ENCODE measurements around the gene ASCC2.

The ASCC2 gene

GRCh38 chr22:29793396-29793795 is 44.7 kb downstream of the ASCC2 start:
- no peak overlapping the region for H3K4me3 ChIP-seq (ENCODE audit: low read length)
- TF ChIP-seq, protein P1, sequence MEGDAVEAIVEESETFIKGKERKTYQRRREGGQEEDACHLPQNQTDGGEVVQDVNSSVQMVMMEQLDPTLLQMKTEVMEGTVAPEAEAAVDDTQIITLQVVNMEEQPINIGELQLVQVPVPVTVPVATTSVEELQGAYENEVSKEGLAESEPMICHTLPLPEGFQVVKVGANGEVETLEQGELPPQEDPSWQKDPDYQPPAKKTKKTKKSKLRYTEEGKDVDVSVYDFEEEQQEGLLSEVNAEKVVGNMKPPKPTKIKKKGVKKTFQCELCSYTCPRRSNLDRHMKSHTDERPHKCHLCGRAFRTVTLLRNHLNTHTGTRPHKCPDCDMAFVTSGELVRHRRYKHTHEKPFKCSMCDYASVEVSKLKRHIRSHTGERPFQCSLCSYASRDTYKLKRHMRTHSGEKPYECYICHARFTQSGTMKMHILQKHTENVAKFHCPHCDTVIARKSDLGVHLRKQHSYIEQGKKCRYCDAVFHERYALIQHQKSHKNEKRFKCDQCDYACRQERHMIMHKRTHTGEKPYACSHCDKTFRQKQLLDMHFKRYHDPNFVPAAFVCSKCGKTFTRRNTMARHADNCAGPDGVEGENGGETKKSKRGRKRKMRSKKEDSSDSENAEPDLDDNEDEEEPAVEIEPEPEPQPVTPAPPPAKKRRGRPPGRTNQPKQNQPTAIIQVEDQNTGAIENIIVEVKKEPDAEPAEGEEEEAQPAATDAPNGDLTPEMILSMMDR (IDR thresholded peaks at IDR 0.05; ENCODE audit: insufficient read depth, low read depth, low read length, missing control alignments) = no peak
- no peak for DNase-seq (ENCODE audit: low read depth)

GRCh38 chr22:29790061-29790460 is 48.0 kb downstream of the ASCC2 start:
- TF ChIP-seq, protein P1 (IDR thresholded peaks at IDR 0.05; ENCODE audit: insufficient read depth, low read depth, low read length, missing control alignments) = no peak
- no peak for DNase-seq (ENCODE audit: low read depth)
- H3K4me3 ChIP-seq (ENCODE audit: low read length) = no peak overlapping the region

DNA sequence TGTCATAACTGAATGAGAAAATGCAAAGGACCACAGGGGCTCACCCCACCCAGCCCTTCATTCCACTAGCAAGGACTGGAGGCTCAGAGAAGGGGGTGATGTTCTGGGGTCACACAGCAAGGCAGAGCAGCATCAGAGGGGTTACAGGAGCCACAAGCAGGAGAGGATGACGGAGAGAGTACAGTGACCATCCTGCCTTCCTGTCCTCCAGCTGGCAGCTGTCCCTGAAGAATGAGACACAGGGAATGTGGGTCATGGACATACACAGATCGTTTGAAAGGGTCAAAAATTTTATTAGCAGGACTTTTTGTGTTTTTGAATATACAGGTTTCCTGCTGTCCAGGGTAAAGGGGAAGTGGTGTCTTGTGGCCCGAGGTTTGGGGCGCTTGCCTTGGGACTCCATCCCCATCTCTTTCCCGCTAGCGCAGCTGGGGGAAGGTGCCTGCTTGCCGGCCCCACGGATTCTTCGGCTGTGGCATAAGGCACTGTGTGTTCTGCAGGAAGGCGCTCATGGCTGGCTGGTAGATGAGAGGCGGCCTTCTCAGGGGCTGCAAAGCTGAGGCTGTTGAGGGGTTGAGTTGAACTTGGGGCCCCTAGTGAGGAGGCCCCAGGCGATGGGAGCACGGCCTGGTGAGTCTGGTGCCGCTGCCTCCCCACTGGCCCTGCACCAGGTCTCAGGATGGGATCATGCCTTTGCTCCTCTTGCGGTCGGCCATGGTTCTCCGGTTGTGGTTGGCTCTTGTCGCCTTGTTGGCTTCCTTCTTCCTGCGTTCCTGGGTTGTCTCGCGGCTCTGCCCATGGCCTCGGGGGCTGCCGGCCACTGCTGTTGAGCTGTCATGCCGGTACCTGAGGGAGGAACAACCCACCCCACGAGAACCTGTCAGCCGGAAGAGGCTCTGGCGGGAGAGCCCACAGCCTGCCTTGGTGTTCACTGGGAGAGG is 49.5 kb downstream of the ASCC2 start:
- TF ChIP-seq, protein P1 (IDR thresholded peaks at IDR 0.05; ENCODE audit: insufficient read depth, low read depth, low read length, missing control alignments) = no peak
- H3K4me3 ChIP-seq (ENCODE audit: low read length) = no peak overlapping the region
- DNase-seq (ENCODE audit: low read depth) = no peak

- DNase-seq (ENCODE audit: low read depth) = peak; percentile 82
- TF ChIP-seq, protein P1 (IDR thresholded peaks at IDR 0.05; ENCODE audit: insufficient read depth, low read depth, low read length, missing control alignments) = no peak
- H3K4me3 ChIP-seq (ENCODE audit: low read length) = no peak overlapping the region
These were observed 50.6 kb downstream of the ASCC2 start for GRCh38 chr22:29787371-29787980.

DNA sequence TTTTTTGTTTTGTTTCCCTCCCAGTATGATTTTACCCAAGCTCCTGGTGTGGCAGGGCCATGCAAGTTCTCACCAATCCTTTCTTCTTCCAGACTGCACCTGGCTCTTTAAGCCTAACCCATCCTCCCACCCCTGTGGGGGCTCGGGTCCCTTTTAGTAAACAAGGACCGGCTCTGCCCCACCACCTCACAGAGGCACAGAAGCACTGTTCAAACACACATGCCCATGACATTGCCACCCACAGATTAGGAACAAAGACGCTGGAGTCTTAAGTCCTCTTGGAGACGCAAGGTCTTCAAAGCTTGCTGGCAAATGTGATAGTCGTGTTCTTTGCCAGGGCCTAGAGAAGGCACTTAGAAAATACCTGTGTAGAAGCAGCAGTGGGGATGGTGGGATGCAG is 52.0 kb downstream of the ASCC2 start:
- no peak for DNase-seq (ENCODE audit: low read depth)

GRCh38 chr22:29784451-29785361 is 53.4 kb downstream of the ASCC2 start:
- TF ChIP-seq, protein P1 (IDR thresholded peaks at IDR 0.05; ENCODE audit: insufficient read depth, low read depth, low read length, missing control alignments) = no peak
- no peak overlapping the region for H3K4me3 ChIP-seq (ENCODE audit: low read length)
- no peak for DNase-seq (ENCODE audit: low read depth)

More for the DNA sequence above, 52.0 kb downstream of the ASCC2 start:
- no peak overlapping the region for H3K4me3 ChIP-seq (ENCODE audit: low read length)
- TF ChIP-seq, protein P1 (IDR thresholded peaks at IDR 0.05; ENCODE audit: insufficient read depth, low read depth, low read length, missing control alignments) = no peak
